Measurements from ENCODE around the gene TSPO.

The TSPO gene

GRCh38 chr22:43116932-43117331 is 34.4 kb upstream of the TSPO start:
- CTCF ChIA-PET: no interaction called here
- POLR2A ChIA-PET: interaction anchor here (0.6 to 0.7 kb wide), 3 partner anchors 314 to 1290 kb away, joined by 3 to 6 read pairs (median 3); no protein-coding TSS in a partner anchor

GRCh38 chr22:43118024-43118849 is 33.1 kb upstream of the TSPO start:
- CTCF ChIA-PET: no interaction called here
- POLR2A ChIA-PET: no interaction called here
- TF ChIP-seq BHLHE40 (IDR thresholded peaks at IDR 0.05; ENCODE audit: borderline replicate concordance) (no peak), LEF1 (IDR thresholded peaks at IDR 0.05; ENCODE audit: borderline replicate concordance) (no peak), ARNT (IDR thresholded peaks at IDR 0.05) (no peak)
- TF ChIP-seq, protein P1, sequence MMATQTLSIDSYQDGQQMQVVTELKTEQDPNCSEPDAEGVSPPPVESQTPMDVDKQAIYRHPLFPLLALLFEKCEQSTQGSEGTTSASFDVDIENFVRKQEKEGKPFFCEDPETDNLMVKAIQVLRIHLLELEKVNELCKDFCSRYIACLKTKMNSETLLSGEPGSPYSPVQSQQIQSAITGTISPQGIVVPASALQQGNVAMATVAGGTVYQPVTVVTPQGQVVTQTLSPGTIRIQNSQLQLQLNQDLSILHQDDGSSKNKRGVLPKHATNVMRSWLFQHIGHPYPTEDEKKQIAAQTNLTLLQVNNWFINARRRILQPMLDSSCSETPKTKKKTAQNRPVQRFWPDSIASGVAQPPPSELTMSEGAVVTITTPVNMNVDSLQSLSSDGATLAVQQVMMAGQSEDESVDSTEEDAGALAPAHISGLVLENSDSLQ (IDR thresholded peaks at IDR 0.05): no peak
- DNase-seq (ENCODE audit: extremely low spot score): no peak

More at GRCh38 chr22:43116932-43117331, 34.4 kb upstream of the TSPO start:
- DNase-seq (ENCODE audit: extremely low spot score): no peak
- TF ChIP-seq TARDBP (IDR thresholded peaks at IDR 0.05) (no peak), BHLHE40 (IDR thresholded peaks at IDR 0.05; ENCODE audit: borderline replicate concordance) (no peak), L3MBTL2 (conservative IDR thresholded peaks at IDR 0.05) (no peak), ZNF384 (IDR thresholded peaks at IDR 0.05) (no peak), NFRKB (IDR thresholded peaks at IDR 0.05) (no peak)
- TF ChIP-seq, protein P1 (IDR thresholded peaks at IDR 0.05): no peak

DNA sequence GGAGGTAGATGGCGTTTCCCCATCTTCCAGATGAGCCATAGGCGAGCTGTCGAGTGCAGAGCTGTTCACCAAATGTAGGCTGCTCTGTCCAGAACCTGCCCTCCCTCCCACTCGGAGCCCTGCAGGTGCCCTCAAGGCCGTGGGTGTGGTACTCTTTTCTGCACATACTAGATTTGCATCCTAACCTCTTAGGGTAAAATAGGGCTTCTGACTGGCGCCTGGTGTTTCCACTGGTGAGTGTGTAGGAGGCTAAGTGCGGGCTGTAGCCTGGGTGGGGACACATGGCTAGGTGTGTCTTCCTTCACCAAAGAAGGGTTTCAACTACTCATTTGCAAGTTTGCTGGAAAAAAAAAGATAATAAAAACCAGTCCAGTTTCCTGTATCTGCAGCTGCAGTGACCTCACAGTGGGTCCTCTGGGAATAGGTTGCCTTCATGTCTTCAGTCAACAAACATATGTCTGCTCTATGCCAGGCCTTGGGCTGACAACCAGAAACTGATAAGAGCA is 32.4 kb upstream of the TSPO start:
- ChIA-PET POLR2A (no interaction called here), CTCF (no interaction called here)
- TF ChIP-seq SP1 (IDR thresholded peaks at IDR 0.05) (no peak), ARNT (IDR thresholded peaks at IDR 0.05) (no peak)
- DNase-seq (ENCODE audit: extremely low spot score): no peak

GRCh38 chr22:43126501-43127165 is 24.7 kb upstream of the TSPO start:
- no peak for TF ChIP-seq FOXK2 (IDR thresholded peaks at IDR 0.05)
- TF ChIP-seq LEF1 (IDR thresholded peaks at IDR 0.05; ENCODE audit: borderline replicate concordance): no peak
- ChIA-PET POLR2A (interaction anchor here (0.9 kb wide), 1 partner anchor 61 kb away, joined by 4 read pairs; the partner anchor contains the start of gene TTLL12), CTCF (no interaction called here)
- no peak for DNase-seq (ENCODE audit: extremely low spot score)

GRCh38 chr22:43127166-43127908 is 24.0 kb upstream of the TSPO start:
- no peak for DNase-seq (ENCODE audit: extremely low spot score)
- CTCF ChIA-PET: interaction anchor here (0.6 to 1.9 kb wide), 2 partner anchors 11 to 198 kb away, joined by 5 to 7 read pairs; no protein-coding TSS in a partner anchor
- TF ChIP-seq BHLHE40 (IDR thresholded peaks at IDR 0.05; ENCODE audit: borderline replicate concordance): no peak
- no peak for TF ChIP-seq ZNF384 (IDR thresholded peaks at IDR 0.05)
- TF ChIP-seq ELF4 (IDR thresholded peaks at IDR 0.05): no peak
- no peak for TF ChIP-seq NFRKB (IDR thresholded peaks at IDR 0.05)
- no peak for TF ChIP-seq LEF1 (IDR thresholded peaks at IDR 0.05; ENCODE audit: borderline replicate concordance)
- TF ChIP-seq CTBP1 (IDR thresholded peaks at IDR 0.05; ENCODE audit: borderline replicate concordance): no peak
- TF ChIP-seq FOXK2 (IDR thresholded peaks at IDR 0.05): no peak
- TF ChIP-seq ARNT (IDR thresholded peaks at IDR 0.05): no peak
- TF ChIP-seq, protein P1 (IDR thresholded peaks at IDR 0.05): no peak
- POLR2A ChIA-PET: interaction anchor here (0.9 kb wide), 1 partner anchor 60 kb away, joined by 4 read pairs; the partner anchor contains the start of gene TTLL12

DNA sequence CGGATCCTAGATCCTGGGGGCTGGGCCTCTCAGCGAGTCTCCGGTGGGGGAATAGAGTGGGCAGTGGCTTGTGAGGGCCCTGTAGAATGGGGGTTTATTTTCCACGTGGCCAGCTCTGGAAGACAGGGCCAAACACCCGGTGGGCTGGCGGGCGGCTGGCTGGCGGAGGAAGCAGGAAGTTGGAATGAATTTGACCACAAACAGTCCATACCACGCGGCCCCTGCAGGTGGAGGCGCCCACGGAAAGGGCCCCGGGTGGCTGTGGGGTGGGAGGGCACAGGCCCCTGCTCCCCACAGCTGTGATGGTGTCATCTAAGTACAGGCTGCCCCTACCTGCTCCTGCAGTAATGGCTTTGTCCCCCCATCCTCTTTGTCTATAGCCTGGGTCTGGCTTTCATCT is 23.2 kb upstream of the TSPO start:
- no peak for DNase-seq (ENCODE audit: extremely low spot score)
- ChIA-PET CTCF (interaction anchor here (1.9 kb wide), 1 partner anchor 10 kb away, joined by 5 read pairs; no protein-coding TSS in a partner anchor), POLR2A (no interaction called here)
- no peak for TF ChIP-seq FOXK2 (IDR thresholded peaks at IDR 0.05)

DNA sequence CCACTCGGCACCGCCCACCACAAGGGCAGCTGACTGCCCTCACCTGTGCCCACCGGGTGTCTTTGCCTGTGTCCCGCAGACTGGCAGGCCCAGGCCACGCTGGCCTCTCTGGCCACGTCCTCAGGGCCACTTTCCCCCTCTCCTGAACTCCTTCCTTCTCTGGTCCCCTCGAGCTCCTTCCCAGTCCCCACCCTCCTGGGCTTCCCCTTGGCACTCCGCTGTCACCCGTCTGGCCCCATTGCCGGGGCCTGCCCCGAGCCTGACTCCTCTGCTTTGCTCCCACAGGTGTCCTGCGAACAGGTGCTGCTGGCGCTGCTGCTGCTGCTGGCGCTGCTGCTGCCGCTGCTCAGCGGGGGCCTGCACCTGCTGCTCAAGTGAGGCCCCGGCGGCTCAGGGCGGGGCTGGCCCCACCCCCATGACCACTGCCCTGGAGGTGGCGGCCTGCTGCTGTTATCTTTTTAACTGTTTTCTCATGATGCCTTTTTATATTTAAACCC is 22.4 kb upstream of the TSPO start:
- DNase-seq (ENCODE audit: extremely low spot score): no peak
- no peak for TF ChIP-seq ZNF384 (IDR thresholded peaks at IDR 0.05)
- TF ChIP-seq BHLHE40 (IDR thresholded peaks at IDR 0.05; ENCODE audit: borderline replicate concordance): no peak
- TF ChIP-seq SP1 (IDR thresholded peaks at IDR 0.05): no peak
- TF ChIP-seq L3MBTL2 (conservative IDR thresholded peaks at IDR 0.05): no peak
- no peak for TF ChIP-seq FOXA1 (IDR thresholded peaks at IDR 0.05)
- TF ChIP-seq ELF4 (IDR thresholded peaks at IDR 0.05): no peak
- TF ChIP-seq SUZ12 (IDR thresholded peaks at IDR 0.05): no peak
- TF ChIP-seq, protein P1 (IDR thresholded peaks at IDR 0.05): no peak
- TF ChIP-seq FOXM1 (IDR thresholded peaks at IDR 0.05; ENCODE audit: borderline replicate concordance): no peak
- TF ChIP-seq LEF1 (IDR thresholded peaks at IDR 0.05; ENCODE audit: borderline replicate concordance): no peak
- TF ChIP-seq ARNT (IDR thresholded peaks at IDR 0.05): no peak
- no peak for TF ChIP-seq TARDBP (IDR thresholded peaks at IDR 0.05)
- no peak for TF ChIP-seq HDGF (IDR thresholded peaks at IDR 0.05; ENCODE audit: borderline replicate concordance)
- POLR2A ChIA-PET: no interaction called here
- CTCF ChIA-PET: interaction anchor here (1.9 kb wide), 1 partner anchor 9 kb away, joined by 5 read pairs; no protein-coding TSS in a partner anchor
